ENCODE data around the gene SLC16A3. TPM values are rescaled to one million over a fixed set of nuclear protein-coding genes. Genes with fewer than 3 reads are reported as not detected.

The SLC16A3 gene
- total and polyA plus RNA-seq, 2 of the 4 experiments (the other 2 are of a cell fraction): 49.1 to 181 TPM

DNA sequence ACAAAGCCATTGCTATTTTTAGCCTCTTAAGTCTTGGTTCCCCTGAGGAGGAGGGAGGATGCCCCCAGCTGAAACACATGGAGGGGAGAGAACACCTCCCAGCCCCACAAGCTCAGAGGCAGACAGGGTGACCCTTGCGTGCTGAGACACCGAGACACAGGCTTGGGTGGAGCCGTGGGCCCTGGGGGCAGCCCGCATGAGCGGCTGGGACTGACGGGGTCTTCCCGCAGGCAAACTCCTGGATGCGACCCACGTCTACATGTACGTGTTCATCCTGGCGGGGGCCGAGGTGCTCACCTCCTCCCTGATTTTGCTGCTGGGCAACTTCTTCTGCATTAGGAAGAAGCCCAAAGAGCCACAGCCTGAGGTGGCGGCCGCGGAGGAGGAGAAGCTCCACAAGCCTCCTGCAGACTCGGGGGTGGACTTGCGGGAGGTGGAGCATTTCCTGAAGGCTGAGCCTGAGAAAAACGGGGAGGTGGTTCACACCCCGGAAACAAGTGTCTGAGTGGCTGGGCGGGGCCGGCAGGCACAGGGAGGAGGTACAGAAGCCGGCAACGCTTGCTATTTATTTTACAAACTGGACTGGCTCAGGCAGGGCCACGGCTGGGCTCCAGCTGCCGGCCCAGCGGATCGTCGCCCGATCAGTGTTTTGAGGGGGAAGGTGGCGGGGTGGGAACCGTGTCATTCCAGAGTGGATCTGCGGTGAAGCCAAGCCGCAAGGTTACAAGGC, 9.8 kb downstream of the SLC16A3 start:
- no peak overlapping the region for H3K9ac ChIP-seq (ENCODE audit: low read depth, low read length)
- ChIA-PET CTCF (no interaction called here), POLR2A (ENCODE audit: unreplicated experiment) (interaction anchor here (0.6 kb wide), 1 partner anchor 16 kb away, joined by 3 read pairs; no protein-coding TSS in a partner anchor)
- no peaks in the 10 kb centered on the region for H3K9me3 ChIP-seq (ENCODE audit: control insufficient read depth, insufficient read depth, low read length)
- peak overlapping the region; percentile 13; the same call in 1 of the 2 replicates for H3K27ac ChIP-seq (ENCODE audit: insufficient read depth, low read length)
- 0 out of 2 replicates have a peak, but pooled peaks have one; percentile 0 for ATAC-seq (ENCODE audit: low read depth)
- peaks cover 5% of the 10 kb centered on the region; the same call in 1 of the 2 replicates for H3K9me1 ChIP-seq (ENCODE audit: insufficient read depth, low read length)
- H2BK20ac ChIP-seq (ENCODE audit: low read depth, low read length): no peak overlapping the region
- H3K4me2 ChIP-seq (ENCODE audit: low read depth, low read length): no peak overlapping the region
- no peak overlapping the region for H2BK15ac ChIP-seq (ENCODE audit: low read depth, low read length)
- no peak overlapping the region for H2AK5ac ChIP-seq (ENCODE audit: low read depth, low read length)
- intact Hi-C loops (cut with micrococcal nuclease) (no loop called here), dilution Hi-C loops (cut with HindIII; ENCODE audit: low sequenced_read_pairs, unreplicated experiment) (no loop called here), in situ Hi-C loops (cut with MboI; ENCODE audit: low sequenced_read_pairs) (no loop called here)
- no peak overlapping the region for H2BK120ac ChIP-seq (ENCODE audit: low read depth, low read length)
- no peak overlapping the region for H3K23ac ChIP-seq (ENCODE audit: low read depth, low read length)
- H3K4me3 ChIP-seq (ENCODE audit: insufficient read depth, low read depth, low read length): no peak overlapping the region
- H3K4me1 ChIP-seq (ENCODE audit: control insufficient read depth, insufficient read depth, low read length): peaks cover 60% of the 10 kb centered on the region
- H3K18ac ChIP-seq (ENCODE audit: low read depth, low read length): no peak overlapping the region
- H4K91ac ChIP-seq (ENCODE audit: insufficient read depth, low read depth, low read length): no peak overlapping the region
- no peaks in the 10 kb centered on the region for H3K27me3 ChIP-seq (ENCODE audit: control insufficient read depth, insufficient read depth, low read length)
- H4K5ac ChIP-seq (ENCODE audit: low read depth, low read length): no peak overlapping the region
- DNase-seq: peak; percentile 66
- peaks cover 100% of the 10 kb centered on the region for H4K20me1 ChIP-seq (ENCODE audit: insufficient read depth, low read length)
- BruUV-seq (replicated peaks): TSS peak; percentile 80
- peaks cover 66% of the 10 kb centered on the region for H3K36me3 ChIP-seq (ENCODE audit: control insufficient read depth, insufficient read depth, low read length)
- no peak overlapping the region for H3K4ac ChIP-seq (ENCODE audit: low read depth, low read length)
- peak overlapping the region; percentile 21 for H2BK5ac ChIP-seq (ENCODE audit: low read depth, low read length, poor library complexity, severe bottlenecking)
- 66% methylated on average over 20 of the region's 33 CpGs; no CpG with 5 or more reads in 1 of the 2 experiments for WGBS, 2 experiments (ENCODE audit: extremely low coverage in 2 of 2, insufficient read length in 1 of 2)
- H3K56ac ChIP-seq (ENCODE audit: extremely low read depth, insufficient read depth, low read length): no peak overlapping the region
- peak overlapping the region; percentile 24 for H2AFZ ChIP-seq (replicated peaks; ENCODE audit: low read length, poor library complexity)
- H3K79me1 ChIP-seq (ENCODE audit: low read depth in 1 of 2, low read length in 2 of 2): peaks cover 15 to 84% of the 10 kb centered on the region in 2 experiments; a peak in 3 of 4 replicates
- 0 out of 4 replicates have a peak overlapping the region, but pooled peaks of 1 of the 2 experiments have one; percentile 4 for H4K8ac ChIP-seq (ENCODE audit: low read depth in 2 of 2, low read length in 2 of 2)
- no peak for TF ChIP-seq POLR2A (IDR thresholded peaks at IDR 0.05; ENCODE audit: low read depth, low read length)
- TF ChIP-seq, protein P1, sequence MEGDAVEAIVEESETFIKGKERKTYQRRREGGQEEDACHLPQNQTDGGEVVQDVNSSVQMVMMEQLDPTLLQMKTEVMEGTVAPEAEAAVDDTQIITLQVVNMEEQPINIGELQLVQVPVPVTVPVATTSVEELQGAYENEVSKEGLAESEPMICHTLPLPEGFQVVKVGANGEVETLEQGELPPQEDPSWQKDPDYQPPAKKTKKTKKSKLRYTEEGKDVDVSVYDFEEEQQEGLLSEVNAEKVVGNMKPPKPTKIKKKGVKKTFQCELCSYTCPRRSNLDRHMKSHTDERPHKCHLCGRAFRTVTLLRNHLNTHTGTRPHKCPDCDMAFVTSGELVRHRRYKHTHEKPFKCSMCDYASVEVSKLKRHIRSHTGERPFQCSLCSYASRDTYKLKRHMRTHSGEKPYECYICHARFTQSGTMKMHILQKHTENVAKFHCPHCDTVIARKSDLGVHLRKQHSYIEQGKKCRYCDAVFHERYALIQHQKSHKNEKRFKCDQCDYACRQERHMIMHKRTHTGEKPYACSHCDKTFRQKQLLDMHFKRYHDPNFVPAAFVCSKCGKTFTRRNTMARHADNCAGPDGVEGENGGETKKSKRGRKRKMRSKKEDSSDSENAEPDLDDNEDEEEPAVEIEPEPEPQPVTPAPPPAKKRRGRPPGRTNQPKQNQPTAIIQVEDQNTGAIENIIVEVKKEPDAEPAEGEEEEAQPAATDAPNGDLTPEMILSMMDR (conservative IDR thresholded peaks at IDR 0.05; ENCODE audit: low read depth, low read length): no peak
- no peak for TF ChIP-seq MAZ (IDR thresholded peaks at IDR 0.05; ENCODE audit: borderline replicate concordance, low read depth, low read length)
- TF ChIP-seq FOS (IDR thresholded peaks at IDR 0.05; ENCODE audit: low read depth, low read length): no peak
- TF ChIP-seq SMC3 (IDR thresholded peaks at IDR 0.05; ENCODE audit: low read depth, low read length): no peak
- TF ChIP-seq MAFK (IDR thresholded peaks at IDR 0.05; ENCODE audit: low read depth, low read length): no peak
- TF ChIP-seq RCOR1 (IDR thresholded peaks at IDR 0.05; ENCODE audit: insufficient replicate concordance, low read length): no peak
- TF ChIP-seq, protein P2, sequence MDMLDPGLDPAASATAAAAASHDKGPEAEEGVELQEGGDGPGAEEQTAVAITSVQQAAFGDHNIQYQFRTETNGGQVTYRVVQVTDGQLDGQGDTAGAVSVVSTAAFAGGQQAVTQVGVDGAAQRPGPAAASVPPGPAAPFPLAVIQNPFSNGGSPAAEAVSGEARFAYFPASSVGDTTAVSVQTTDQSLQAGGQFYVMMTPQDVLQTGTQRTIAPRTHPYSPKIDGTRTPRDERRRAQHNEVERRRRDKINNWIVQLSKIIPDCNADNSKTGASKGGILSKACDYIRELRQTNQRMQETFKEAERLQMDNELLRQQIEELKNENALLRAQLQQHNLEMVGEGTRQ (IDR thresholded peaks at IDR 0.05; ENCODE audit: low read depth, low read length): no peak
- TF ChIP-seq BHLHE40 (IDR thresholded peaks at IDR 0.05; ENCODE audit: low read depth, low read length): no peak
- no peak overlapping the region for H3K14ac ChIP-seq (replicated peaks; ENCODE audit: low read depth, low read length)
- H2AK9ac ChIP-seq (replicated peaks; ENCODE audit: low read depth, low read length, poor library complexity): peak overlapping the region; percentile 84
